Prostate gland (tissue), 2 donors: Measurements from ENCODE around the gene FUOM.

Source experiments
- CTCF ChIP-seq, 4 experiments: fragments of 200-600 bp in 2 of 4; fragments of 450-650 bp in 2 of 4; sonication (generic) in 2 of 4; IDR thresholded peaks; 1 replicate in 3 of 4; 2 replicates in 1 of 4; pipeline ENCODE4 v1.5.1; 2016 to 2019; ENCODE audit warnings: antibody characterized with exemption in 4 of 4, mild to moderate bottlenecking in 2 of 4, moderate library complexity in 2 of 4
- POLR2A ChIP-seq: fragments of 450-650 bp; IDR thresholded peaks from one replicate; pipeline ENCODE4 v1.6.1; 2016; ENCODE audit warnings: antibody characterized with exemption, mild to moderate bottlenecking
- POLR2AphosphoS5 ChIP-seq: sonication (generic); formaldehyde crosslinking; IDR thresholded peaks from one replicate; pipeline ENCODE4 v1.6.1; 2017; ENCODE audit warnings: antibody characterized with exemption

DNA sequence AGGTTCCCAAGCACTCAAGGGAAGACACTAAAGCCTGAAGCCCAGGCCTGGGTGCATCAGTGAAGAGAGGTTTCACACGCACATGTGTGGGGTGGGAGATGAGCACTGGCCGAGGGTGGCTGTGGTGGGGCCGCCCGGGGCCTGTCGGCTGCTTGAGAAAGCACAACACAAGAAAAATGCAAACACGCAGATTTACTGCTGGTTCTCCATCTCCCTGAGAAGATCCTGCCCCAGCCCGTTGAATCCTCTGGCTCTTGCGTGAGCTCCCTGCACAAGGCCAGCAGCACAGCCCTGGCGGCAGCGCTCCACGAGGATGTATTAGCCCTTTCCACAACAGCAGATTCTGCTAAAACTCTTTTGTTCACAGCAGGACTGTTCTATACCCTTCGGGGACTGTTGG is 42.9 kb downstream of the FUOM start:
- TF ChIP-seq CTCF (IDR thresholded peaks at IDR 0.05) (no peak), POLR2AphosphoS5 (no peak), POLR2A (no peak)
